Colonic mucosa (tissue), 4 donors: ENCODE data around the gene BRD3OS. TPM values are rescaled to one million over a fixed set of nuclear protein-coding genes. Genes with fewer than 3 reads are reported as not detected.

ENCODE experiments used
- DNase-seq: peaks from one replicate; pipeline ENCODE4 v3.0.0-alpha.2; 2020
- H3K27ac ChIP-seq: fragments of 200-600 bp; one replicate; pipeline ENCODE4 v1.8.0; 2021
- H3K27me3 ChIP-seq: fragments of 200-600 bp; one replicate; pipeline ENCODE4 v1.8.0; 2021
- H3K36me3 ChIP-seq: fragments of 200-600 bp; one replicate; pipeline ENCODE4 v1.8.0; 2021
- H3K4me1 ChIP-seq: fragments of 200-600 bp; one replicate; pipeline ENCODE4 v1.8.0; 2021; ENCODE audit warnings: mild to moderate bottlenecking
- H3K4me3 ChIP-seq: fragments of 200-600 bp; one replicate; pipeline ENCODE4 v1.8.0; 2021
- H3K9ac ChIP-seq, 2 donors: one replicate each; pipeline ENCODE4 v1.7.0; 2013; ENCODE audit warnings: control low read depth in 2 of 2, low read depth in 2 of 2, low read length in 2 of 2
- H3K9me3 ChIP-seq: fragments of 200-600 bp; one replicate; pipeline ENCODE4 v1.8.0; 2021
- CTCF ChIP-seq: fragments of 200-600 bp; IDR thresholded peaks from one replicate; pipeline ENCODE4 v1.8.0; 2022; ENCODE audit warnings: antibody characterized with exemption, mild to moderate bottlenecking
- intact Hi-C: fragments of 100-400 bp; cut with DNase I; formaldehyde crosslinking; loops from one replicate; pipeline ENCODE4 v1.14.1; 2022
- total RNA-seq, 2 donors: library from RNA; stranded (reverse); fragmentation: NEBNext Ultra II Directional in 1 of 2; extraction: Animal tissue kit (Norgen Biotek cat#: 25700) in 1 of 2; gene quantifications; one replicate each; pipeline ENCODE4 v1.2.1, GENCODE V29; 2021
- donor health status: healthy.
- donor health status: DM: no; HTN: no; CAD: no.
- donor health status: DM: no; HTN: no; CAD: no.

BRD3OS gene
- total RNA-seq, 2 donors from 2014 or later = 5.2 to 6.9 TPM

- Histone ChIP-seq H3K4me1 (peaks cover 8% of the 10 kb centered on the region), H3K4me3 (no peak overlapping the region), H3K27me3 (no peaks in the 10 kb centered on the region), H3K9me3 (no peaks in the 10 kb centered on the region), H3K9ac (peak overlapping the region in 1 of 2 donors; percentile 35), H3K36me3 (no peaks in the 10 kb centered on the region), H3K27ac (no peak overlapping the region)
- no peak for TF ChIP-seq CTCF
- DNase-seq = no peak
- intact Hi-C loops = no loop called here
Measured at GRCh38 chr9:133978226-133978898, 46.9 kb upstream of the BRD3OS start.

GRCh38 chr9:133978899-133979272 lies 46.4 kb upstream of the BRD3OS start:
- Histone ChIP-seq H3K9me3 (no peaks in the 10 kb centered on the region), H3K27ac (no peak overlapping the region), H3K4me3 (no peak overlapping the region), H3K27me3 (no peaks in the 10 kb centered on the region), H3K36me3 (no peaks in the 10 kb centered on the region), H3K4me1 (peaks cover 4% of the 10 kb centered on the region), H3K9ac (peak overlapping the region in 1 of 2 donors; percentile 35)
- intact Hi-C loops = no loop called here
- DNase-seq = no peak
- TF ChIP-seq CTCF = no peak

- H3K4me3 ChIP-seq = no peak overlapping the region
- intact Hi-C loops = no loop called here
- H3K9me3 ChIP-seq = no peaks in the 10 kb centered on the region
- no peaks in the 10 kb centered on the region for H3K4me1 ChIP-seq
- DNase-seq = no peak
- no peaks in the 10 kb centered on the region for H3K27me3 ChIP-seq
- TF ChIP-seq CTCF = no peak
- no peaks in the 10 kb centered on the region for H3K36me3 ChIP-seq
- H3K27ac ChIP-seq = no peak overlapping the region
- H3K9ac ChIP-seq = peak overlapping the region in 1 of 2 donors; percentile 35
Measured at GRCh38 chr9:133979273-133979920, 45.9 kb upstream of the BRD3OS start.

- no peak for TF ChIP-seq CTCF
- no peaks in the 10 kb centered on the region for H3K9me3 ChIP-seq
- H3K4me1 ChIP-seq = no peaks in the 10 kb centered on the region
- H3K9ac ChIP-seq = no peak overlapping the region
- no peaks in the 10 kb centered on the region for H3K27me3 ChIP-seq
- no peaks in the 10 kb centered on the region for H3K36me3 ChIP-seq
- no peak for DNase-seq
- intact Hi-C loops = no loop called here
- H3K27ac ChIP-seq = no peak overlapping the region
- H3K4me3 ChIP-seq = no peak overlapping the region
Measured at GRCh38 chr9:133979921-133980863, 45.1 kb upstream of the BRD3OS start.

GRCh38 chr9:133980864-133981588 lies 44.3 kb upstream of the BRD3OS start:
- Histone ChIP-seq H3K36me3 (no peaks in the 10 kb centered on the region), H3K27me3 (no peaks in the 10 kb centered on the region), H3K27ac (no peak overlapping the region), H3K4me3 (no peak overlapping the region), H3K9me3 (no peaks in the 10 kb centered on the region), H3K9ac (no peak overlapping the region), H3K4me1 (no peaks in the 10 kb centered on the region)
- TF ChIP-seq CTCF = no peak
- intact Hi-C loops = no loop called here
- no peak for DNase-seq
